ENCODE data around the gene ARHGAP20. TPM values are rescaled to one million over a fixed set of nuclear protein-coding genes. Genes with fewer than 3 reads are reported as not detected.

Gene ARHGAP20
- total and polyA plus RNA-seq, 7 donors: 0.69 to 5.3 (median 2.2) TPM

DNA sequence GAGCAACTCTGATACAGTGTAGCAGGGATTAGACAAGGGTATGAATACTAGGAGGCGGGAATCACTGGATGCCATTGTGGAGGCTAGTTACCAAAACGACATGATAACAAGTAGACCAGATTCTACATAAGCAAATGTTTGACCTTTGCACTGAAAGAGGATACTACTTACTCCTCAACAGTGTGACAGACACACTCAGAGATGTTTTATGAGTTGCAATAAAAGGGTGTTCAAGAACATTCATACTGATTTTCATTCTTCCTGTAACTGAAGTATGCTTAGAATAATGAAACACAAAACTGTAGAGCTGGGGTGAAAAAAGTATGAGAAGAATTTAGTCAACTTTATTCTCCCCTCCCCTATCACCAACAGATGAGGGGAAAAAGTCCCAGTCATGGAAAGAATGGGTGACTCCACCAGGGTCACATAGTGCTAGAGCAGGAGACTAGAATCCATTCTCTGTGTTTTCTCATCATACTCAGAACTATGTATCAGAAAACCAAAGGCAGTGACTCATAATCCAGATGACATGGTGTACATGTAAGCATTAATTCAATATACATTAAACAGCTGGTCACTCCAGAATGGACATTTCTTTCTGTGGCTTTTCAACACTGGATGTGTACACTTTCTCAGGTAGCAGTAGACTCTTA is 32.8 kb downstream of the ARHGAP20 start:
- Histone ChIP-seq H3K9me3 (no peaks in the 10 kb centered on the region), H3K27ac (no peak overlapping the region), H3K36me3 (no peaks in the 10 kb centered on the region), H3K4me3 (no peak overlapping the region), H3K27me3 (no peaks in the 10 kb centered on the region), H3K4me1 (no peaks in the 10 kb centered on the region)
- no peak for TF ChIP-seq POLR2A (IDR thresholded peaks at IDR 0.05)
- TF ChIP-seq EP300 (IDR thresholded peaks at IDR 0.05): no peak
- TF ChIP-seq POLR2AphosphoS5 (IDR thresholded peaks at IDR 0.05): no peak
- TF ChIP-seq, protein P1, sequence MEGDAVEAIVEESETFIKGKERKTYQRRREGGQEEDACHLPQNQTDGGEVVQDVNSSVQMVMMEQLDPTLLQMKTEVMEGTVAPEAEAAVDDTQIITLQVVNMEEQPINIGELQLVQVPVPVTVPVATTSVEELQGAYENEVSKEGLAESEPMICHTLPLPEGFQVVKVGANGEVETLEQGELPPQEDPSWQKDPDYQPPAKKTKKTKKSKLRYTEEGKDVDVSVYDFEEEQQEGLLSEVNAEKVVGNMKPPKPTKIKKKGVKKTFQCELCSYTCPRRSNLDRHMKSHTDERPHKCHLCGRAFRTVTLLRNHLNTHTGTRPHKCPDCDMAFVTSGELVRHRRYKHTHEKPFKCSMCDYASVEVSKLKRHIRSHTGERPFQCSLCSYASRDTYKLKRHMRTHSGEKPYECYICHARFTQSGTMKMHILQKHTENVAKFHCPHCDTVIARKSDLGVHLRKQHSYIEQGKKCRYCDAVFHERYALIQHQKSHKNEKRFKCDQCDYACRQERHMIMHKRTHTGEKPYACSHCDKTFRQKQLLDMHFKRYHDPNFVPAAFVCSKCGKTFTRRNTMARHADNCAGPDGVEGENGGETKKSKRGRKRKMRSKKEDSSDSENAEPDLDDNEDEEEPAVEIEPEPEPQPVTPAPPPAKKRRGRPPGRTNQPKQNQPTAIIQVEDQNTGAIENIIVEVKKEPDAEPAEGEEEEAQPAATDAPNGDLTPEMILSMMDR (IDR thresholded peaks at IDR 0.05): no peak
- intact Hi-C loops (cut with DNase I): no loop called here
- WGBS, 2 donors: 58 to 65% methylated on average over 2 of the region's 2 CpGs
- DNase-seq: no peak

GRCh38 chr11:110675548-110675947 is 36.7 kb downstream of the ARHGAP20 start:
- H3K27me3 ChIP-seq: no peaks in the 10 kb centered on the region
- intact Hi-C loops (cut with DNase I): no loop called here
- no peaks in the 10 kb centered on the region for H3K36me3 ChIP-seq
- H3K27ac ChIP-seq: no peak overlapping the region
- no peaks in the 10 kb centered on the region for H3K9me3 ChIP-seq
- DNase-seq: no peak
- WGBS, 2 donors: 90 to 92% methylated on average over 2 of the region's 2 CpGs
- no peak overlapping the region for H3K4me3 ChIP-seq
- TF ChIP-seq EP300 (IDR thresholded peaks at IDR 0.05) (no peak), POLR2AphosphoS5 (IDR thresholded peaks at IDR 0.05) (no peak), POLR2A (IDR thresholded peaks at IDR 0.05) (no peak)
- TF ChIP-seq, protein P1 (IDR thresholded peaks at IDR 0.05): no peak
- no peaks in the 10 kb centered on the region for H3K4me1 ChIP-seq

DNA sequence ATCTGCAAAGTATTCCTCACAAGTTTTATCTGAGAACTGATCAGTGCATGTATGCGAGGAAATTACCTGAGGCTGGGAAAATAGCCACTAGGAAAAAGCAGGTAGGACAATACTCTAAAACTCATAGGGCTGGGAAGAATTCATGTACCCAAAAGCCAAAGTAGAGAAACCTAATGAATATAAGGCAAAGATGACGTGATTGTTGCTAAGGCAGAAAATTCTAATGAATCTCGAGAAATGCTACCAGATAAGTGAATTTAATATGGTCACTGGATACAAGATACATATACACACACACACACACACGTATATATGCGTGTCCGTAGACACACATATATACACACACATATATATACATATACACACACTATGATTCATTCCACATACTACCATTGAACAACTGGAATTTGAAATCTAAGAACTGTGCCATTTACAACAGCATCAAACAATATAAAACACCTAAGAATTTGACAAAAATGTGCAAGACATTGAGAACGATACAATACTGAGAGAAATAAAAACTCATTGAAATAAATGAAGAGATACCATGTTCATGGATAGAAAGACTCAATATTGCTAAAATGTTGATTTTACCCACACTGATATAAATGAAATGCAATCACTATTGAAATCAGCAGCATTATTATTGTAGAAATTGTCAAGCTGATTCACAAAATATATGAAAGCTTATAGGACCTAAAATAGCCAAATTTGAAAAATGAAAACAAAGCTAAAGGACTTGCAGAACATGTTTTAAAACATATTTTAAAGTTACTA is 46.4 kb downstream of the ARHGAP20 start:
- Histone ChIP-seq H3K4me3 (no peak overlapping the region), H3K36me3 (no peaks in the 10 kb centered on the region), H3K27ac (no peak overlapping the region), H3K27me3 (no peaks in the 10 kb centered on the region), H3K4me1 (no peaks in the 10 kb centered on the region), H3K9me3 (peaks cover 0 to 4% (median 2%) of the 10 kb centered on the region in 4 donors)
- no peak for DNase-seq
- TF ChIP-seq, protein P1 (IDR thresholded peaks at IDR 0.05): no peak
- TF ChIP-seq EP300 (IDR thresholded peaks at IDR 0.05): no peak
- TF ChIP-seq POLR2AphosphoS5 (IDR thresholded peaks at IDR 0.05): no peak
- TF ChIP-seq POLR2A (IDR thresholded peaks at IDR 0.05): no peak
- WGBS, 2 donors: 94 to 95% methylated on average over 7 of the region's 7 CpGs
- intact Hi-C loops (cut with DNase I): no loop called here

DNA sequence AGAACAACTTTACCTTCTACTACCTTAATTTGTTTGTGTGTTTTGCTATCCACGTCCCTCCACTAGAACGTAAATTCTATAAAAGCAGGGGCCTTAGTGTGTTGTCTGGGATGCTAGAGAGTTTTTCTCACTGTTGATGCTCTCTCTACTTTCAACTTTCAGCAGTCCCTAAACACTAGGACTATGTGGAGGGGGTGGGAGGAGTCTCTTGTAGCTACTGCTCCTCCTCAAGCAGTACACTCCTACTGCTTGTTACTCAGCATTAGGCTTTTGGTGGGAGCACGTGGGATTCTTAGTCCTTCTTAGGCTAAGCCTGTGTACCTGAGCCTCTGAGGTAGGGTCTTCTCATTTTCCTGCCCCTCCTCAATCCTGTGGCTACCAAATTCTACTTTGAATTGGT is 56.3 kb downstream of the ARHGAP20 start:
- no peak for DNase-seq
- H3K27ac ChIP-seq: no peak overlapping the region
- H3K4me3 ChIP-seq: no peak overlapping the region
- H3K4me1 ChIP-seq: no peaks in the 10 kb centered on the region
- TF ChIP-seq POLR2A (IDR thresholded peaks at IDR 0.05): no peak
- TF ChIP-seq, protein P1 (IDR thresholded peaks at IDR 0.05): no peak
- no peak for TF ChIP-seq POLR2AphosphoS5 (IDR thresholded peaks at IDR 0.05)
- TF ChIP-seq EP300 (IDR thresholded peaks at IDR 0.05): no peak
- H3K27me3 ChIP-seq: no peaks in the 10 kb centered on the region
- no peaks in the 10 kb centered on the region for H3K36me3 ChIP-seq
- peaks cover 0 to 8% (median 0%) of the 10 kb centered on the region in 4 donors for H3K9me3 ChIP-seq
- intact Hi-C loops (cut with DNase I): no loop called here
- 78 to 79% methylated on average over 3 of the region's 3 CpGs for WGBS, 2 donors

All from sigmoid colon (tissue), 7 donors.